ENCODE data around the gene DMBT1. TPM values are rescaled to one million over a fixed set of nuclear protein-coding genes. Genes with fewer than 3 reads are reported as not detected.

DMBT1 gene
- total and polyA plus RNA-seq, 9 donors = 0.03 to 0.46 (median 0.10) TPM; not detected in 2

DNA sequence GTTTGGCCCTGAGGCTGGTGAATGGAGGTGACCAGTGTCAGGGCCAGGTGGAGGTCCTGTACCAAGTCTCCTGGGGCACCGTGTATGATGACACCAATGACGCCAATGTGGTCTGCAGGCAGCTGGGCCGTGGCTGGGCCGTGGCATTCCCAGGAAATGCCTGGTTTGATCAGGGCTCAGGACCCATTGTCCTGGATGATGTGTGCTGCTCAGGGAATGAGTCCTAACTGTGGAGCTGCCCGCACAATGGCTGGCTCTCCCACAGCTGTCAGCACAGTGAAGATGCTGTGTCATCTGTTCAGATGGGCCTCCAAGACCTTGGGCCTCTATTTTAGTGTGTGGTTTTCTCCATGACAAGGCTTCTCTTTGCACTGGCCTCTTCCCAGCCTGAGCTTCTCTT is 64.0 kb downstream of the DMBT1 start:
- intact Hi-C loops (cut with DNase I) = no loop called here
- H3K4me1 ChIP-seq (ENCODE audit: insufficient read depth) = no peaks in the 10 kb centered on the region
- 79 to 89% (median 87%) methylated on average over 5 of the region's 5 CpGs for WGBS, 3 donors
- H3K9me3 ChIP-seq = no peaks in the 10 kb centered on the region
- H3K27me3 ChIP-seq = no peaks in the 10 kb centered on the region
- no peak overlapping the region for H3K27ac ChIP-seq
- no peak for DNase-seq
- H3K36me3 ChIP-seq = no peaks in the 10 kb centered on the region
- TF ChIP-seq POLR2A (IDR thresholded peaks at IDR 0.05) (no peak), EP300 (IDR thresholded peaks at IDR 0.05) (no peak)
- TF ChIP-seq, protein P1, sequence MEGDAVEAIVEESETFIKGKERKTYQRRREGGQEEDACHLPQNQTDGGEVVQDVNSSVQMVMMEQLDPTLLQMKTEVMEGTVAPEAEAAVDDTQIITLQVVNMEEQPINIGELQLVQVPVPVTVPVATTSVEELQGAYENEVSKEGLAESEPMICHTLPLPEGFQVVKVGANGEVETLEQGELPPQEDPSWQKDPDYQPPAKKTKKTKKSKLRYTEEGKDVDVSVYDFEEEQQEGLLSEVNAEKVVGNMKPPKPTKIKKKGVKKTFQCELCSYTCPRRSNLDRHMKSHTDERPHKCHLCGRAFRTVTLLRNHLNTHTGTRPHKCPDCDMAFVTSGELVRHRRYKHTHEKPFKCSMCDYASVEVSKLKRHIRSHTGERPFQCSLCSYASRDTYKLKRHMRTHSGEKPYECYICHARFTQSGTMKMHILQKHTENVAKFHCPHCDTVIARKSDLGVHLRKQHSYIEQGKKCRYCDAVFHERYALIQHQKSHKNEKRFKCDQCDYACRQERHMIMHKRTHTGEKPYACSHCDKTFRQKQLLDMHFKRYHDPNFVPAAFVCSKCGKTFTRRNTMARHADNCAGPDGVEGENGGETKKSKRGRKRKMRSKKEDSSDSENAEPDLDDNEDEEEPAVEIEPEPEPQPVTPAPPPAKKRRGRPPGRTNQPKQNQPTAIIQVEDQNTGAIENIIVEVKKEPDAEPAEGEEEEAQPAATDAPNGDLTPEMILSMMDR (IDR thresholded peaks at IDR 0.05) = no peak
- no peak overlapping the region for H3K4me3 ChIP-seq

DNA sequence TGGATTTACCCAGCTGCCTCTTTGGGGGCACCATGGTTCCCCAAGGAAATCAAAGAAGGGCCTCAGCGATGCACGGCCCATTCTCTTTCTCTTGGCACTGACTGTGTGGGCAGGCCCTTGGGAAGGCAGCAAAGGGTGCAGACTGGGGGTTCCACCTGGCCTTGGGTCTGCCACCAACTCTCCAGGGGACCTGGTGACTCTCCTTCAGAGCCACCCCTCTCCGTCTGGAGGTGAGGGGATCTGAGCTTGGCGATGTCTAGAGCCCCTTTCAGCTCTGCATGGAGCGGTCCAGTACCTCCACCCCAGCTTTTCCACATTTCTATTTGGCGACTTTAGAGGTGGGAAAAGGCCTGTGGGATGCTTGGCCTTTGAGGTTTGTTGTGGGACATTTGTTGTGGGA is 70.0 kb downstream of the DMBT1 start:
- DNase-seq = peak in 1 of 5 donors; percentile 12
- Histone ChIP-seq H3K36me3 (no peaks in the 10 kb centered on the region), H3K27me3 (no peaks in the 10 kb centered on the region), H3K4me1 (ENCODE audit: insufficient read depth) (no peaks in the 10 kb centered on the region), H3K27ac (no peak overlapping the region), H3K4me3 (no peak overlapping the region), H3K9me3 (no peaks in the 10 kb centered on the region)
- intact Hi-C loops (cut with DNase I) = no loop called here
- WGBS, 3 donors = 89 to 96% (median 93%) methylated on average over 6 of the region's 6 CpGs
- TF ChIP-seq EP300 (IDR thresholded peaks at IDR 0.05) = no peak
- TF ChIP-seq POLR2A (IDR thresholded peaks at IDR 0.05) = no peak
- TF ChIP-seq, protein P1 (IDR thresholded peaks at IDR 0.05) = no peak

DNA sequence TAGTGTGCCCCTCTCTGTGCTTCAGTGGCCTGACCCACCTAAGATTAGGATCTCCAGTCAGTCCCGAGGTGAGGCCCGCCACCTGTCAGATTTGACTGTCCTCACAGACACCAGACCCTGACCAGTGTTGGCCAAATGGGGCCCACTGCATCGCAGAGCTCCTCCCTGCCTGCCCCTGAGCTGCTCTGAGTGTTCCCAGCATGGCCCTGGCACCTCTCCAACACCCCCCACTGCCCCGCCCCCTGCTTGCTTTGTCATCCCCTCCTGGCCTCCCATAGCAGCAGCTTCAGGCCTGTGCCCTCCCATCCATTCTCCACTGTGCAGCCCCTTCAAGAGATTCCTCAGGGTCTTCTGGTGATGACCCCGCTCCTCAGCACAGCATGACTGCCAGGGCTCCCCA is 71.5 kb downstream of the DMBT1 start:
- H3K27ac ChIP-seq = no peak overlapping the region
- TF ChIP-seq, protein P1 (IDR thresholded peaks at IDR 0.05) = no peak
- no peak for TF ChIP-seq POLR2A (IDR thresholded peaks at IDR 0.05)
- TF ChIP-seq EP300 (IDR thresholded peaks at IDR 0.05) = no peak
- no peak overlapping the region for H3K4me3 ChIP-seq
- no peak for DNase-seq
- H3K4me1 ChIP-seq (ENCODE audit: insufficient read depth) = peaks cover 3% of the 10 kb centered on the region
- no peaks in the 10 kb centered on the region for H3K9me3 ChIP-seq
- H3K36me3 ChIP-seq = no peaks in the 10 kb centered on the region
- intact Hi-C loops (cut with DNase I) = no loop called here
- WGBS, 3 donors = 52 to 74% (median 62%) methylated on average over 5 of the region's 5 CpGs
- H3K27me3 ChIP-seq = no peaks in the 10 kb centered on the region

DNA sequence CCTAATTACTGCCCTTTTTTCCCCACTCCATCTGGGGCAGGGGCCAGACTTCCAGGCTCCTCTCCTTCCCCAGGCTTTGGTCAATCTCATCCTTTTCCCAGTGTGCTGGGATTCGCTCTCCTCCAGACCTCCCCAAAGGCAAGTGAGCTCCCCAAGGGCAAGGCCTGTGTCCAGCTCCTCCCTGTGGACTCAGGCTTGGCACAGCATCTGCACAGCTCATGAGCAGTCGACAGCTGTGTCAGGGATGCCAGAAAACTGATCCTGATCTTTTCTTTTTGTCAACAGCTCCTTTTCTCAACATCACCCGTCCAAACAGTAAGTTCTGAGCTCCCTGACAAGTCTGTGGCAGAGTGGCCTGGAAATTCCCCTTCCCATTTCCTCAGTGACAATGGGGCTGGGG is 72.0 kb downstream of the DMBT1 start:
- Histone ChIP-seq H3K27me3 (no peaks in the 10 kb centered on the region), H3K4me1 (ENCODE audit: insufficient read depth) (peaks cover 4% of the 10 kb centered on the region), H3K9me3 (no peaks in the 10 kb centered on the region), H3K4me3 (no peak overlapping the region), H3K27ac (no peak overlapping the region), H3K36me3 (no peaks in the 10 kb centered on the region)
- intact Hi-C loops (cut with DNase I) = no loop called here
- WGBS, 3 donors = 38 to 54% (median 40%) methylated on average over 3 of the region's 3 CpGs
- TF ChIP-seq, protein P1 (IDR thresholded peaks at IDR 0.05) = no peak
- TF ChIP-seq EP300 (IDR thresholded peaks at IDR 0.05) (no peak), POLR2A (IDR thresholded peaks at IDR 0.05) (no peak)
- peak in 1 of 5 donors; percentile 6 for DNase-seq
